ENCODE results near the gene RPL28.

RPL28 gene

DNA sequence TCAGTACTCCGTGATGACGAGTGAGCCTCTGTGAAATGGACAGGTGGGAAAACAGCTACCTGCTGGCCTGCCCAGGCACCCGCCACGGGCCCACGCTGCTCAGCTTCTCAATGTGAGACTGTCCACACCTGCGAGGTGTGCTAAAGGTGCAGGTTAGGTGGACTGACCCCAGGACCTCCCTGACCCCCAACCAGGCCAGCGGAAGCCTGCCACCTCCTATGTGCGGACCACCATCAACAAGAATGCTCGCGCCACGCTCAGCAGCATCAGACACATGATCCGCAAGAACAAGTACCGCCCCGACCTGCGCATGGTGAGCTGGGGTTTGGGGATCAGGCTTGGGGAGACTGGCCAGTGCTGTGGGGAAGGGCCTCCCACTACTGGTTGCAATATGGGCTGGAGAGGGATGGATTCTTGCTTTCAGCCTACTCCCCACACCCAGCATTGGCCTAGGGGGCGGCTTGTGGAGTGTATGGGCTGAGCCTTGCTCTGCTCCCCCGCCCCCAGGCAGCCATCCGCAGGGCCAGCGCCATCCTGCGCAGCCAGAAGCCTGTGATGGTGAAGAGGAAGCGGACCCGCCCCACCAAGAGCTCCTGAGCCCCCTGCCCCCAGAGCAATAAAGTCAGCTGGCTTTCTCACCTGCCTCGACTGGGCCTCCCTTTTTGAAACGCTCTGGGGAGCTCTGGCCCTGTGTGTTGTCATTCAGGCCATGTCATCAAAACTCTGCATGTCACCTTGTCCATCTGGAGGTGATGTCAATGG lies 2.2 kb downstream of the RPL28 start:
- peak overlapping the region; percentile 99 for H3K4me3 ChIP-seq (ENCODE audit: low read depth, low read length)
- in situ Hi-C loops (cut with HindIII; ENCODE audit: low pct_ligation_motif_present, low sequenced_read_pairs), result loop anchor here (25.0 kb wide), 1 partner anchor 224 kb away; the partner anchor contains the start of genes ZNF524, ZNF784 and ZNF865
- peaks cover 42% of the 10 kb centered on the region for H3K36me3 ChIP-seq (replicated peaks)
- no peak overlapping the region for H3K27ac ChIP-seq
- H3K27me3 ChIP-seq (replicated peaks), result no peaks in the 10 kb centered on the region
- TF ChIP-seq, protein P1, sequence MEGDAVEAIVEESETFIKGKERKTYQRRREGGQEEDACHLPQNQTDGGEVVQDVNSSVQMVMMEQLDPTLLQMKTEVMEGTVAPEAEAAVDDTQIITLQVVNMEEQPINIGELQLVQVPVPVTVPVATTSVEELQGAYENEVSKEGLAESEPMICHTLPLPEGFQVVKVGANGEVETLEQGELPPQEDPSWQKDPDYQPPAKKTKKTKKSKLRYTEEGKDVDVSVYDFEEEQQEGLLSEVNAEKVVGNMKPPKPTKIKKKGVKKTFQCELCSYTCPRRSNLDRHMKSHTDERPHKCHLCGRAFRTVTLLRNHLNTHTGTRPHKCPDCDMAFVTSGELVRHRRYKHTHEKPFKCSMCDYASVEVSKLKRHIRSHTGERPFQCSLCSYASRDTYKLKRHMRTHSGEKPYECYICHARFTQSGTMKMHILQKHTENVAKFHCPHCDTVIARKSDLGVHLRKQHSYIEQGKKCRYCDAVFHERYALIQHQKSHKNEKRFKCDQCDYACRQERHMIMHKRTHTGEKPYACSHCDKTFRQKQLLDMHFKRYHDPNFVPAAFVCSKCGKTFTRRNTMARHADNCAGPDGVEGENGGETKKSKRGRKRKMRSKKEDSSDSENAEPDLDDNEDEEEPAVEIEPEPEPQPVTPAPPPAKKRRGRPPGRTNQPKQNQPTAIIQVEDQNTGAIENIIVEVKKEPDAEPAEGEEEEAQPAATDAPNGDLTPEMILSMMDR (IDR thresholded peaks at IDR 0.05; ENCODE audit: low read depth, low read length, missing control alignments), result no peak
- DNase-seq, result no peak

DNA sequence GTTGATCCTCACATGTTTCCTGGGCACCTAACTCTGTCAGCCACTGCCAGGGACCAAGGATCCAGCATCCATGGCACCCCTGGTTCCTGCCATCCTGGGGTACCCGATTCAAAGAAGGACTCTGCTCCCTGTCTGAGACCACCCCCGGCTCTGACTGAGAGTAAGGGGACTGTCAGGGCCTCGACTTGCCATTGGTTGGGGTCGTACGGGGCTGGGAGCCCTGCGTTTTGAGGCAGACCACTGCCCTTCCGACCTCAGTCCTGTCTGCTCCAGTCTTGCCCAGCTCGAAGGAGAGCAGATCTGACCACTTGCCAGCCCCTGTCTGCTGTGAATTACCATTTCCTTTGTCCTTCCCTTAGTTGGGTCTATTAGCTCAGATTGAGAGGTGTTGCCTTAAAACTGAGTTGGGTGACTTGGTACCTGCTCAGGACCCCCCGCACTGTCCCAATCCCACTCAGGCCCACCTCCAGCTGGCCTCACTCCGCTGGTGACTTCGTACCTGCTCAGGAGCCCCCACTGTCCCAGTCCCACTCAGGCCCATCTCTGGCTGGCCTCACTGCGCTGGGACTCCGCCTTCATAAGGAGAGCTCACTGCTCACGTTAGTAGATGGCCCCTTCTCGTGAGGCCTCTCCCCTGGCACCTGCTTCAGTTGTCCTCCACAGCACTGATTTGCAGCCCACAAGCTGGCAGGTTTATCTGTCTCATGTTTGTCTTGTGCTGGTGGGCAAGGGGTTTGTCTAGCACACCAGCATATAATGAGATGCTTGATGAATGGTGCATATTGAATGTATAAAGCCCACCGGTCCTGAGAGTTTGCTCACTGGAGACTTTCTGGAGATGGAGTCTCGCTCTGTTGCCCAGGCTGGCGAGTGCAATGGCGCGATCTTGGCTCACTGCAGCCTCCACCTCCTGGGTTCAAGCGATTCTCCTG lies 3.9 kb downstream of the RPL28 start:
- in situ Hi-C loops (cut with HindIII; ENCODE audit: low pct_ligation_motif_present, low sequenced_read_pairs), result loop anchor here (25.0 kb wide), 1 partner anchor 223 kb away; the partner anchor contains the start of genes ZNF524, ZNF784 and ZNF865
- Histone ChIP-seq H3K4me3 (ENCODE audit: low read depth, low read length) (no peak overlapping the region), H3K36me3 (replicated peaks) (peaks cover 42% of the 10 kb centered on the region), H3K27me3 (replicated peaks) (no peaks in the 10 kb centered on the region), H3K27ac (no peak overlapping the region)
- no peak for DNase-seq
- TF ChIP-seq, protein P1 (IDR thresholded peaks at IDR 0.05; ENCODE audit: low read depth, low read length, missing control alignments), result no peak

DNA sequence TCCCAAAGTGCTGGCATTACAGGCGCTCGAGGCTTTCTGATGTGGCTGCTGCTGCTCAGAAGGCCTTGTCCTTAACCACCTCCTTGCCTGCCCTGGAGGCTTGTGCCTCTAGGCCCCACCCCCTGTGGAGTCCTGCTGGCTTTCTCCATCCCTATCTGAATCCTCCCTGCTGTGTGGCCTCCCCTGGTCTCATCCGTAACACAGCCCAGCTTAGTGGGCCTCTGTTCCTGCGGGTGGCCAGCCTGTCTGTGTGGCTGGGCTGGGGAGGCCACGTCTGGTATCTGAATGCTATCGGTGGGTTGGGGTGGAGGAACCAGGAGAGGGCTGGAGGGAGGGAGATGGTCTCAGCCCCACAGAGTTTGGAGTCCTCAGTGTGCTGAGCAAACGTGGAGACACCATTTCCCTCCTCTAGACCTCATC lies 4.7 kb downstream of the RPL28 start:
- Histone ChIP-seq H3K27ac (no peak overlapping the region), H3K36me3 (replicated peaks) (peaks cover 42% of the 10 kb centered on the region), H3K27me3 (replicated peaks) (no peaks in the 10 kb centered on the region), H3K4me3 (ENCODE audit: low read depth, low read length) (no peak overlapping the region)
- TF ChIP-seq, protein P1 (IDR thresholded peaks at IDR 0.05; ENCODE audit: low read depth, low read length, missing control alignments), result no peak
- peak; percentile 37 for DNase-seq
- in situ Hi-C loops (cut with HindIII; ENCODE audit: low pct_ligation_motif_present, low sequenced_read_pairs), result loop anchor here (25.0 kb wide), 1 partner anchor 222 kb away; the partner anchor contains the start of genes ZNF524, ZNF784 and ZNF865

DNA sequence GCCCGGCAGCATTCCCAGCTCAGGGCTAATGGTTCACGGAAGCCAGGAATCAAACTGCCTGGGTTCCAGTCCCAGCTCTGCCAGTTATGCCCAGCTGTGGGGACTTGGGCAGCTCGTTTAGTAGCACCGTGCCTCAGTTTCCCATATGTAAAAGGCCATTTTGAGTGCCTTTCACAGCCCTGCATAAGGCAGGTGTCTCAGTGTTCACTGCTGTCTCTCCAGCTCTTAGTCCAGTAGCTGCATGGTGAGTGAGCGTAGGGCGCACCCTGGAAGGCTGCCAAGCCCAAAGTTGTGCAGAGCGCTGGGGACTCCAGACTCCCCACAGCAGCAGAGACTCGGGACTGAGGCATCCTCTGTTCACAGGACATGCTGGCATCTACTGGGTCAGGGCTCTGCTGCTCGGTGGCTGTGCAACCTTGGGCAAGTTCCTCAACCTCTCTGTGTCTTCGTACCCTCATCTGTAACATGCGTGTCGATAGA lies 5.5 kb downstream of the RPL28 start:
- no peak for DNase-seq
- Histone ChIP-seq H3K27ac (no peak overlapping the region), H3K27me3 (replicated peaks) (no peaks in the 10 kb centered on the region), H3K36me3 (replicated peaks) (peaks cover 42% of the 10 kb centered on the region), H3K4me3 (ENCODE audit: low read depth, low read length) (no peak overlapping the region)
- TF ChIP-seq, protein P1 (IDR thresholded peaks at IDR 0.05; ENCODE audit: low read depth, low read length, missing control alignments), result no peak
- in situ Hi-C loops (cut with HindIII; ENCODE audit: low pct_ligation_motif_present, low sequenced_read_pairs), result loop anchor here (25.0 kb wide), 1 partner anchor 221 kb away; the partner anchor contains the start of genes ZNF524, ZNF784 and ZNF865

DNA sequence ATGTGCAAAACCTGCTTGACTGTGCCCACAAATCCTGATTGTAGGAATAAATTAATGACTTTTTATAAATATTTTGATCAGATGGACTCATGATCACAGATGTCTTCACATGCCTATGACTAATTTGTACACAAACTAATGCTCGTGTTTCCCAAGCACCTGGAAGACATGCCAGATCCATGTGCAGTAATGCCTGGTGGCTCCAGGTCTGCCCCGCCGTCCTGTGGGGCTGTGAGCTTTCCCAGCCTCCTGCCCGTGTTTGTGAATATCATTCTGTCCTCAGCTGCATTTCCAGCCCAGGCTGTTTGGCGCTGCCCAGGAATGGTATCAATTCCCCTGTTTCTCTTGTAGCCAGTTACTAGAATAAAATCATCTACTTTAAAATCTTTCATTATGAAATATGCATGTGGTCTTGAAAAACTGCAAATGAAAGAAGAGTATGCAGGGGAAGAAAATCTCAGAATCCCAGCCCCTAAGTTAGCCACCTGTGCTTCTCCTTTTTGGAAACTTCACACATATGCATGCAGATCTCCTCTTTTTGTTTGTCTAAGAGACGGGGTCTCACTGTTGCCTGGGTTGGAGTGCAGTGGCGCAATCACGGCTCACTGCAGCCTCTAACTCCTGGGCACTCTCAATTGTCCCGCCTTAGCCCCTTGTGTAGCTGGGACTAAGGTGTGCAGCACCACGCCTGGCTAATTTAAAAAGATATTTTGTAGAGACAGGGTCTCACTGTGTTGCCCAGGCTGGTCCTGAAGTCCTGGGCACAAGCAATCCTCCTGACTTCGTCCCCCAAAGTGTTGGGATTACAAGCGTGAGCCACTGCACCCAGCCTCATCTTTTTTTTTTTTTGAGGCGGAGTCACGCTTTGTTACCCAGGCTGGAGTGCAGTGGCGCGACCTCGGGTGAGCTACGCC lies 6.2 kb downstream of the RPL28 start:
- no peak for DNase-seq
- Histone ChIP-seq H3K4me3 (ENCODE audit: low read depth, low read length) (no peak overlapping the region), H3K36me3 (replicated peaks) (peaks cover 41% of the 10 kb centered on the region), H3K27ac (no peak overlapping the region), H3K27me3 (replicated peaks) (no peaks in the 10 kb centered on the region)
- in situ Hi-C loops (cut with HindIII; ENCODE audit: low pct_ligation_motif_present, low sequenced_read_pairs), result loop anchor here (25.0 kb wide), 1 partner anchor 220 kb away; the partner anchor contains the start of genes ZNF524, ZNF784 and ZNF865
- TF ChIP-seq, protein P1 (IDR thresholded peaks at IDR 0.05; ENCODE audit: low read depth, low read length, missing control alignments), result no peak

Measured in brain microvascular endothelial cell (primary cell).